ENCODE measurements around the gene DOCK1.

DOCK1 gene

DNA sequence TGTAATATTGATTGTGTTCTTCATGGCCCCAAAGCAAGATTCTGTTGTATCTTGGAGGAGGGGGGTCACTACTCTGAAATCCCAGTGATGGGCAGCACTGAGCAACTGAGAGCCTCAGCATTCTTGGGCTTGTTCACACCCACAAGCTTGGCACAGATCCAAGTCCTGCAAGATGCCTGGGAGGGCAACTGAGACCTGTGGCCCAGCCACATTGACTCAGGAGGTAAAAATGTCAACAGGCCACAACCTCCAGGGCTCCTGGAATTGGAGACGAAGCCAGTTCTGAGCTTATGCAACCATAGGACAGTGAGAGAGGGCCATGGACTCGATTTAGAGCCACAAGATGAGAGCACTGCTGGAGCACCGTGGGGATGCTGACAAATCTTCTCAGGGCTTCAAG, 3.1 kb upstream of the DOCK1 start:
- Histone ChIP-seq H3K27me3 (ENCODE audit: control insufficient read depth, insufficient read depth, low read length, poor library complexity, severe bottlenecking) (no peaks in the 10 kb centered on the region), H3K9me3 (ENCODE audit: control insufficient read depth, low read length) (no peaks in the 10 kb centered on the region), H3K4me3 (ENCODE audit: insufficient read depth, low read depth, low read length) (no peak overlapping the region), H3K27ac (ENCODE audit: insufficient read depth, low read depth, low read length, poor library complexity, severe bottlenecking) (no peak overlapping the region), H3K36me3 (ENCODE audit: control insufficient read depth, insufficient read depth, low read length) (no peaks in the 10 kb centered on the region), H3K4me1 (ENCODE audit: control insufficient read depth, insufficient read depth, low read length) (peaks cover 2% of the 10 kb centered on the region)
- 90 to 96% methylated on average over 3 of the region's 3 CpGs for WGBS, 2 experiments

GRCh38 chr10:126903656-126904360, 1.4 kb upstream of the DOCK1 start:
- H3K9me3 ChIP-seq (ENCODE audit: control insufficient read depth, low read length) = no peaks in the 10 kb centered on the region
- 89 to 92% methylated on average over 12 of the region's 12 CpGs for WGBS, 2 experiments
- H3K27me3 ChIP-seq (ENCODE audit: control insufficient read depth, insufficient read depth, low read length, poor library complexity, severe bottlenecking) = no peaks in the 10 kb centered on the region
- H3K27ac ChIP-seq (ENCODE audit: insufficient read depth, low read depth, low read length, poor library complexity, severe bottlenecking) = no peak overlapping the region
- H3K4me1 ChIP-seq (ENCODE audit: control insufficient read depth, insufficient read depth, low read length) = peaks cover 2% of the 10 kb centered on the region
- no peaks in the 10 kb centered on the region for H3K36me3 ChIP-seq (ENCODE audit: control insufficient read depth, insufficient read depth, low read length)
- H3K4me3 ChIP-seq (ENCODE audit: insufficient read depth, low read depth, low read length) = no peak overlapping the region

DNA sequence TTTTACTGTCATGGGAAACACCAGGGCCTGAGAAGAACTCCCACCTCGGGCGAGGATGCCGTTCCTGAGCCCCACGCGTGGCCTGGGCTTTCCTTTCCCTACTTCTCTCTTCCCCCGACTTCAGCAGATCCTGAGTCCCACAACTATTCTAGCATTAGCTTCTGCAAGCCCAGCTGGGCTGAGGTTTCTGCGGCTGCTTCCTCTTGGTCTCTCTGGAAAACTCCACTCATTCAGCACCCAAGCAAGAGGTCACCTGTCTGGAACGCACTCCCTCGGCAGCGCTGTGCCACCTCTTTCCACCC, 761 bp upstream of the DOCK1 start:
- Histone ChIP-seq H3K27ac (ENCODE audit: insufficient read depth, low read depth, low read length, poor library complexity, severe bottlenecking) (no peak overlapping the region), H3K9me3 (ENCODE audit: control insufficient read depth, low read length) (no peaks in the 10 kb centered on the region), H3K36me3 (ENCODE audit: control insufficient read depth, insufficient read depth, low read length) (no peaks in the 10 kb centered on the region), H3K4me1 (ENCODE audit: control insufficient read depth, insufficient read depth, low read length) (peaks cover 2% of the 10 kb centered on the region), H3K4me3 (ENCODE audit: insufficient read depth, low read depth, low read length) (peak overlapping the region; percentile 67), H3K27me3 (ENCODE audit: control insufficient read depth, insufficient read depth, low read length, poor library complexity, severe bottlenecking) (no peaks in the 10 kb centered on the region)
- 61 to 62% methylated on average over 10 of the region's 10 CpGs for WGBS, 2 experiments

GRCh38 chr10:126905776-126906703, 812 bp downstream of the DOCK1 start:
- no peaks in the 10 kb centered on the region for H3K9me3 ChIP-seq (ENCODE audit: control insufficient read depth, low read length)
- H3K27me3 ChIP-seq (ENCODE audit: control insufficient read depth, insufficient read depth, low read length, poor library complexity, severe bottlenecking) = no peaks in the 10 kb centered on the region
- peak overlapping the region; percentile 6 for H3K27ac ChIP-seq (ENCODE audit: insufficient read depth, low read depth, low read length, poor library complexity, severe bottlenecking)
- H3K4me3 ChIP-seq (ENCODE audit: insufficient read depth, low read depth, low read length) = peak overlapping the region; percentile 67
- H3K4me1 ChIP-seq (ENCODE audit: control insufficient read depth, insufficient read depth, low read length) = peaks cover 2% of the 10 kb centered on the region
- WGBS, 2 experiments = 4 to 5% methylated on average over 84 of the region's 84 CpGs
- H3K36me3 ChIP-seq (ENCODE audit: control insufficient read depth, insufficient read depth, low read length) = no peaks in the 10 kb centered on the region

DNA sequence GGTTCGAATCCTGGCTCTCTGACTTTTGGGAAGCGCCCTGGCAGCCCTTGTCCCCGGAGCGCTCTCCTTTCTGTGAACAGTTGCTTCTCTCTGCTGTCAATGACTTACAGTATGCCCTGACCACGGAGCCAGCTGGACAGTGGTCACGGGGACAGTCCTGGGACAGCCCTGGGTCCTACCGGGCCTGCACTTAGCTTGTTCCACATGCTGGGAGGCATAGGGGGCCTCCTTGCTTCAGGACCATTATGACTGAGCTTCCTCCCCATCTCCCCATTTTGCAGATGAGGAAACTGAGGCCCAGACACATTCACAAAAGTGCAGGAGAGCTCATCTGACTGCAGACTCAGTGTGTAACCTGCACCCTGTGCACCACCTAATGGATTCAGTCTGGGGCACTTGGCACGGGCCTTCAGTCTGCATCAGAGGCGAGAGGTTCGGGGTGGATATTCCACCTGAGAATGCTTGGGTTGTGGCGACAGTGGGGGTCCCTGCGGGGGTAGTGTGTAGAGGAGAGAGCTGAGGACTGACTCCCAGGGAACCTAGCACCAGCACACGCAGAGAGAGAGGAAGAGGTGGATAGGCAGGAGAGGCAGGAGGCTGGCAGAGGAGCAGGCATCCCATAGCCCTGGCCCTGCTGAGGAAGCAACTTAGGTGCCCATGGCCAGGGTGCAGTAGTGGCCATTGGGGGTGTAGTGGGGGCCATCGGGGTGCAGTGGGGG, 1.6 kb downstream of the DOCK1 start:
- H3K27me3 ChIP-seq (ENCODE audit: control insufficient read depth, insufficient read depth, low read length, poor library complexity, severe bottlenecking) = no peaks in the 10 kb centered on the region
- 83 to 85% methylated on average over 14 of the region's 14 CpGs for WGBS, 2 experiments
- no peaks in the 10 kb centered on the region for H3K36me3 ChIP-seq (ENCODE audit: control insufficient read depth, insufficient read depth, low read length)
- H3K9me3 ChIP-seq (ENCODE audit: control insufficient read depth, low read length) = no peaks in the 10 kb centered on the region
- H3K4me3 ChIP-seq (ENCODE audit: insufficient read depth, low read depth, low read length) = peak overlapping the region; percentile 67
- peaks cover 2% of the 10 kb centered on the region for H3K4me1 ChIP-seq (ENCODE audit: control insufficient read depth, insufficient read depth, low read length)
- H3K27ac ChIP-seq (ENCODE audit: insufficient read depth, low read depth, low read length, poor library complexity, severe bottlenecking) = no peak overlapping the region

DNA sequence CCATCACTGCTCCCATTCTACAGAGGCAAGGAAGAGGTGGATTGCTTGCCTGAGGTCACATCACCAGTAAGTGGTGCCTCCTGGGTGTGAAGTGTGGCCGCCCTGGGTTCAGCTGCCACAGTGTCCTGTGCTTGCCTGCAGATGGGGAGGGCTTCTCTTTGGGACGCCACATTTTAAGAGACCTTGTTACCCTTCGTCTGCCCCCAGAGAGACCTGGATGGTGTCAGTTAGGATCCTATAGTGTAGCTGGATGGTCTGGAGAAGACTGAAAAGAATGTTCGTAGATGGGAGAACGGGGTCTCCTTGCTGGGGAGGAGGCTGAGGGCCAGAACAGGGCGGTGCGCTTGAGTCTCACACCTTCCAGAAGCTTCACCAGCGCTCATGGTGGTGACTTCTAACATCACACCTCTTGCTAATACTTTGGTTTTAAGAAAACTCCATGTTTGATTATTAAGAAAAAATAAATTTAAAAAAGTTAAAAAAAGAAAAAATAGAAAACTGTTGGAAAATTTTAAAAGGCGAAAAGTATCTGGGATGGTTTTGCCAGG, 2.3 kb downstream of the DOCK1 start:
- Histone ChIP-seq H3K27ac (ENCODE audit: insufficient read depth, low read depth, low read length, poor library complexity, severe bottlenecking) (no peak overlapping the region), H3K36me3 (ENCODE audit: control insufficient read depth, insufficient read depth, low read length) (no peaks in the 10 kb centered on the region), H3K9me3 (ENCODE audit: control insufficient read depth, low read length) (no peaks in the 10 kb centered on the region), H3K4me3 (ENCODE audit: insufficient read depth, low read depth, low read length) (no peak overlapping the region), H3K27me3 (ENCODE audit: control insufficient read depth, insufficient read depth, low read length, poor library complexity, severe bottlenecking) (no peaks in the 10 kb centered on the region), H3K4me1 (ENCODE audit: control insufficient read depth, insufficient read depth, low read length) (peaks cover 2% of the 10 kb centered on the region)
- WGBS, 2 experiments = 90 to 93% methylated on average over 8 to 9 of the region's 9 CpGs

DNA sequence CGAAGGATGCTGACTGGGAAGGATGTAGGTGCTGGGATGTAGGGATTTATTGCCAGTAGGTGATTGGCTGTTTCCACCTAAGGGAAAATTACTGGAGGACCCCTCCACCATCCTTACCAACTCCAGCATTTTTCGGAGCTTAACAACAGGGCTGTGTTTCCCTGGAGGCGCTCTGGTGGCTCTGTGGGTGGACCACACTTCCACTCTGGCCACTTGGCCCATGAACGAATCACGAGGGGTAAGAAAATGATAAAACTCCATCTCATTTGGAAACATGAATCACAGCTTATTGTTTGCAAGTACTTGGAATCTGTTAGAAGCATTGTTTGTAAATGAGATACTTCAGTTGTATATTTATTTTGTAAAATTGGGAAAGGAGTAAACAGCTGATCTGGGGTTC, 3.0 kb downstream of the DOCK1 start:
- no peak overlapping the region for H3K27ac ChIP-seq (ENCODE audit: insufficient read depth, low read depth, low read length, poor library complexity, severe bottlenecking)
- H3K36me3 ChIP-seq (ENCODE audit: control insufficient read depth, insufficient read depth, low read length) = no peaks in the 10 kb centered on the region
- H3K27me3 ChIP-seq (ENCODE audit: control insufficient read depth, insufficient read depth, low read length, poor library complexity, severe bottlenecking) = no peaks in the 10 kb centered on the region
- H3K9me3 ChIP-seq (ENCODE audit: control insufficient read depth, low read length) = no peaks in the 10 kb centered on the region
- 94 to 96% methylated on average over 5 of the region's 5 CpGs for WGBS, 2 experiments
- H3K4me3 ChIP-seq (ENCODE audit: insufficient read depth, low read depth, low read length) = no peak overlapping the region
- peaks cover 2% of the 10 kb centered on the region for H3K4me1 ChIP-seq (ENCODE audit: control insufficient read depth, insufficient read depth, low read length)

GRCh38 chr10:126908729-126909128, 3.5 kb downstream of the DOCK1 start:
- no peaks in the 10 kb centered on the region for H3K27me3 ChIP-seq (ENCODE audit: control insufficient read depth, insufficient read depth, low read length, poor library complexity, severe bottlenecking)
- WGBS, 2 experiments = 89 to 90% methylated on average over 7 of the region's 7 CpGs
- no peaks in the 10 kb centered on the region for H3K36me3 ChIP-seq (ENCODE audit: control insufficient read depth, insufficient read depth, low read length)
- no peak overlapping the region for H3K27ac ChIP-seq (ENCODE audit: insufficient read depth, low read depth, low read length, poor library complexity, severe bottlenecking)
- no peaks in the 10 kb centered on the region for H3K9me3 ChIP-seq (ENCODE audit: control insufficient read depth, low read length)
- H3K4me3 ChIP-seq (ENCODE audit: insufficient read depth, low read depth, low read length) = no peak overlapping the region
- H3K4me1 ChIP-seq (ENCODE audit: control insufficient read depth, insufficient read depth, low read length) = peaks cover 2% of the 10 kb centered on the region

- Histone ChIP-seq H3K36me3 (ENCODE audit: control insufficient read depth, insufficient read depth, low read length) (no peaks in the 10 kb centered on the region), H3K9me3 (ENCODE audit: control insufficient read depth, low read length) (no peaks in the 10 kb centered on the region), H3K4me3 (ENCODE audit: insufficient read depth, low read depth, low read length) (no peak overlapping the region), H3K27ac (ENCODE audit: insufficient read depth, low read depth, low read length, poor library complexity, severe bottlenecking) (no peak overlapping the region), H3K4me1 (ENCODE audit: control insufficient read depth, insufficient read depth, low read length) (peaks cover 2% of the 10 kb centered on the region), H3K27me3 (ENCODE audit: control insufficient read depth, insufficient read depth, low read length, poor library complexity, severe bottlenecking) (no peaks in the 10 kb centered on the region)
- 81 to 82% methylated on average over 4 of the region's 4 CpGs for WGBS, 2 experiments
These were observed 3.9 kb downstream of the DOCK1 start for GRCh38 chr10:126909147-126909546.

DNA sequence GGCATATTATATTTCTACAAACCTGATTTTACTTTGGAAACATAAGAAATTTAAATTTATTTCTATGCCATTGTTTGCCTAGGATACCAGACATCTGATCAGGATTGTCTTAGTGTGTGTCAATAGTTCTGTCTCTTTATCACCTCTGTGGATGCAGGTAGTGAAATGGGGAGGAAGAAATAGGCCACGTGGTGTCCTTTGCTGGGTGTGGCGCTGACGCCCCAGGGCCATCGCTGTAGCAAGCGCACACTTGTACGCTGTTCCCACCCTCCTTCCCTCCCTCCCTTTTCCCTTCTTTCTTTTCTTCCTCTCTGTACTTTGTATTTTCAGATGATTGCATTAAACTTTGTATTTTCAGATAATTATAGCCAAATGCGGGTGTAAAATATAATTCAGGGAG, 5.0 kb downstream of the DOCK1 start:
- Histone ChIP-seq H3K27ac (ENCODE audit: insufficient read depth, low read depth, low read length, poor library complexity, severe bottlenecking) (no peak overlapping the region), H3K4me1 (ENCODE audit: control insufficient read depth, insufficient read depth, low read length) (no peaks in the 10 kb centered on the region), H3K9me3 (ENCODE audit: control insufficient read depth, low read length) (no peaks in the 10 kb centered on the region), H3K27me3 (ENCODE audit: control insufficient read depth, insufficient read depth, low read length, poor library complexity, severe bottlenecking) (no peaks in the 10 kb centered on the region), H3K4me3 (ENCODE audit: insufficient read depth, low read depth, low read length) (no peak overlapping the region), H3K36me3 (ENCODE audit: control insufficient read depth, insufficient read depth, low read length) (no peaks in the 10 kb centered on the region)
- WGBS, 2 experiments = 95 to 96% methylated on average over 7 of the region's 7 CpGs

Data from ectodermal cell (in vitro differentiated cells).